T1000 (cell line): ENCODE data around the gene CATSPER1.
"Not testable (repeated sequence)": the region's sequence is repeated elsewhere in the genome, so short reads cannot be mapped to it uniquely, and the experiment has no call there.

Source experiments
- DNase-seq: peaks from one replicate; lab custom pipeline; 2025; ENCODE audit warnings: mixed read lengths; lab: John Stamatoyannopoulos, UW

CATSPER1 gene

DNA sequence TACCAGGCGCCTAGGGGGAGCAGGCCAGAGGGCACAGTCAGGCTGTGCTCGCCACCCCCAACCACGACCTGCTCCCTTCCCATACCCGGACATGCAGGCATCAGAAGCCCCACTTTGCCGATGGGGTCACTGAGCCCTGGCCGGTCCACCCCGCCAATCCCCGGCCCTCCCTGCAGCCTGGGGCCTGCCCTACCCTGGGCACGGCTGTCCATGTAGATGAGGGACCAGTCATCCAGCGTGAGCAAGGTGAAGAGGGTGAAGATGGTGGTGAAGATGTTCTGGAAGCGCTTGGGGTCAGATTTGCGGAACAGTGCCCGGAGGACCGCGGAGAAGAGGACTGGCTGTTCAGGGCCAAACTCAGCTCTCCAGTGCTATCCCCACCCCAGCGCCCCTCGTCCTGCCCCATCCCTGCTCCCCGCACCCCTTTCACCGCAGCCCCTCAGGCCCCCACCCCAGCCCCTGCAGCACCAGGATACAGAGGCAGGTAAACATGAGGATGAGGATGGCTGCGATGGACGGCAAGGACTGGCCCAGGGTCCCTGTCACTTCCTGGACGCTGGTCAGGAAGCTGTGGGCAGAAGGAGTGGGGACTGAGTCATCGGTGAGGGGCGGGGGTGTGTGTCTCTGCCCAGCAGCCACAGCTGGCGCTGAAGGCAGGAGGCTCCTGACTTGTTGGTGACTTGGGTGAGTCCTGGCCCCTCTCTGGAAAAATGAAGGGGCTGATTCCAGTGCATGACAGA lies 5.5 kb downstream of the CATSPER1 start:
- DNase-seq: peak; percentile 57

DNA sequence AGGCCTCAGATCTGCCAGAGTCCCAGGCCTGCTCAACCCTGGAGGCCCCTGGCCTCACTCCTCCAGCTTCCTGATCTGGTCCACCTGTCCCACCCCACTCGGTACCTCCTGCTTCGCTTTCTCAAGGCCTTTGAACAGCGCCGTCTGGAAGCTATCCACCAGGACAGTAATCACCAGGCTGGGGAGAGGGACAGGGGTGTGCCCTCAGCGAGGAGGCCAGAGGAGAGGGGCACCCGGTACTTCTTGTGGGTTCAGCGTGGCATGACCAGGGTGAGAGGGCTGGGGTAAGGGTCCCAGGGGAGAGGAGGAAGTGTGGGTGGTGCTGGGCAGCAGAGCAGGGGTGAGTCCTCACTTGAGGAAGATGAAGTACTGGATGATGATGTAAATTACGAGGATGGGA lies 6.1 kb downstream of the CATSPER1 start:
- no peak for DNase-seq

DNA sequence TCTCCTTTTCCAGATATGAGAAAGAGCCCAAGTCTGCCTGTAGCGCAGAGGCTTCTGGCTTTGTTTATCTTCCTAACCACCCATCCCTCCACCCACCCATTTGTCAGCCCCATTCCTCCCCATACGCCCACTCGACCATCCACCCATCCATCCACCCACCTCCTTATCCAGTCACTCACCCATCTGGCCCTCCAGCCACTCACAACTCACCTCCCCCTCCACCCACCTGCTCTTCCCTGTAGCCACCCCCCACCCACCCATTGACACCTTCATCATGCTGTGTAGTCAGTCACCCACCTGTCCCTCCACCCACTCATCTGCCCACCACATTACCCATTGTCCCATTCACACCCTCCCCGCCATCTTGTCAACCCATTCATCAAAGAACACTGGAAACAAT lies 9.0 kb downstream of the CATSPER1 start:
- no peak for DNase-seq

DNA sequence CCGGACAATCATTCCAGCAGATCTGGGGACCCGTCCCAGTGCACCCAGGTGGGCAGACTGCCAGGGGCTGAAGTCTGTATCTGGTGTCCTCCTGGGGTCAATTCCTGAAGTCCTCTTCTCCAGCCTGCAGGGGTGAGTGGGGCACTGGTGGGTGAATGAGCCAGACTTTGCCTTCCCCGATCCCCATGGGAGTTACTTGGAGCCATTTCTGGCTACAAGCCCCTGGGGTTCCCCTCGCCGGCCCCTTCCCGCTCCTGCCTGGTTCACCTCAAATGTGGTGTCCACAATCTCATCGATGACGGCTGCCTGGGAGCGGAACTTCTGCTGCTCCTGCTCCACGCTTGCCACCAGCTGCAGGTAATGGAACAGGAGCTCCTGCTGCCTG lies 9.5 kb downstream of the CATSPER1 start:
- no peak for DNase-seq

DNA sequence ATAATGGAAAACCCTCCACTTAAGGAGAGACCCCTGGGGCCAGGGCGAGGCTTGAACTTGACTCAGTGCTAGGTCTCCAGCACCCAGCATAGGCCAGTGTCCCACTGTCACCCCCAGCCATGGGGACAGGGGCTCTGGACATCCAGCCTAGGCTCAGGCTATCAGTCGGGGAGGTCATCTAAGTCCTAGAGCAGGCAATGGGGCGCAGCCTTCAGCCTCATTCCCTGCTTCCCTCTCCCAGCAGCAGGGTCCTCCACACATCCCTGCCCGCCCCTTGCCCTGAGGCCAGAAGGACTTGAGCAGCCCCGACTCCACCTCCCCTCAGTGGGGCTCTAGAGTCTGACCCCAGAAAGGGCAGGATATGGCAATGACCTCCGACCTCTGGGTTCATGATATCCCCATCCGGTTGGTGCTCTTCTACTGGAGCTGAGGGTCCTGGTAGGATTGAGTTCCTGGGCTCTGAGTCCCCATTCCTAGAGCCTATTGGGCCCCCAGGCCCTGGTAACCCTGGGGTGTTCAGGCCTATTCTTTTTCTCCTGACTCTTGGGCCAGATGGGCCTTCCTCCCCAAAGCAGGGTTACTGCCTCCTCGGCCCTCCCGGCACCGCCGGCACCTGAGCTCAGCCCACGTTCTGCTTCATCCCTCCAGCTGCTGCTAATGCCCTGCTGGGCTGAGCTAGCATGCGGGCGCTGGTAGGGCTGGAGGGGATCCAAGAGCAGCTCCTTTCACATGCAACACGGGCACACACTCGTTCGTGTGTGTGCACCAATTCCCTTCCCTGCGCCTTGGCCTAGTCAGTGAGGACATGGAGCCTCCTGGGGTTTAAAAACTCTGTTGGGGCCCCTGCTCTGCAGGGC lies 10.1 kb downstream of the CATSPER1 start:
- no peak for DNase-seq

DNA sequence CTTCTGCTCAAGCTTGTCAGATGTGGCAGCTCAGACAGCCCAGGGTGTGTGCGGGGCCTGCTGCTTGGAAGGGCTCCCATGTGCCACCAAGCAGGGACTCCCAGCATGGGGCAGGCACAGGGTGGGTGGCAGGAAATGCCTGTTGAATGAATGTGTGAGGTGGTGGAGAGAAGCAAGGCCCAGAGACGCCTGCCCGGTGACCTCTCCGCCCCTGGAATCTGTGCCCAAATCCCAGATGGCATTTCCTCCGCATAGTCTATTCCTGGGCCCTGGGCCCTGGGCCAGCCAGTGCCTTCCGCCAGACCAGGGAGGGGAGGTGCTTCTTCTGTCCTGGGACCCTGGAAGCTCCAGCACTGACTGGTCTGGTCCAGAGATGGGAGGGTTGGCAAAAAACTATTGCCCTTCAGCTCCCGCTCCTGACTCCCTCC lies 10.8 kb downstream of the CATSPER1 start:
- no peak for DNase-seq

DNA sequence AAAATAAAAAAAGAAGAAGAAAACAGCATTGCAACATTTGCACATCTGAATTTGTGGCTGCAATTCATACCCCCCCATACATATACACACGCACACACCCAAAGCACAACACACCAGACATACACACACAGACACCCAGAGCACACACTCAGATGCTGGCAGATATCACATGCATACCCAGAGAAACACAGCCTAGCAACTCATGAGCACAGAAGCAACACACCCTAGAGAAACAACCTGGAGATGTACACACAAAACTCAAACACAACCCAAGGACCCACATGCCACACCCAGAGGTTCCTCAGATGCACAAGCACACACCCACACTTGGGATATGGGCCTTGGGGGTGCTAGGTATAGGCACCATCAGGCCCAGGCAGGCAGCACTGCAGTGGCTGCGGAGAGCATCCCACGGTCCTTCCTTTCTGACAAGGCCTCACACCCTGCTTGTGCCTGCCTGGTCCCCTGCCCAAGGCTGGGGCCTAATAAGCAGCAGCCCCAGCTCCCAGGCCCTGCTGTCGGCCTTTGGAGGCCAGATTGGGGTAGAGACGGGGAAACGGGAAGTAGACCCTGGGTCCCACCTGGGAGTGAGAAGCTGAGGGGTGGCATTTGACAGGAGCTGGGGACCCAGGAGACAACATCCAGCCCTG lies 11.3 kb downstream of the CATSPER1 start:
- DNase-seq: no peak

DNA sequence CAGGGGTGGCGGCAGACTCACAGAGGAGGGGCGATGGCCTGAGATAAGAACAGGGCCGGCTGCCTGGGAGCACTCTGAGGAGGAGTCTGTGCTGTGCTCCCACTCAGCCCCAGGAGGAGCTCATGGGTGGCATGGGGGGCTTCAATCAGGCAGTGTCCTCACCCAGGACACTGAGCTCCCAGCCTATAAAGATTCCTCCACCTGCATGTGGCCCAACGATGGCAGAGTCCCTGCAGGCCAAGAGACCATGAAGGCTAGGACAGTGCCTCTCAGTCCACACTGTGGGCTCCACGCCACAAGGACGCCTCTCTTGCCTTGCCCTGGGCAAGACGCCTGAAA lies 12.5 kb downstream of the CATSPER1 start:
- no peak for DNase-seq

DNA sequence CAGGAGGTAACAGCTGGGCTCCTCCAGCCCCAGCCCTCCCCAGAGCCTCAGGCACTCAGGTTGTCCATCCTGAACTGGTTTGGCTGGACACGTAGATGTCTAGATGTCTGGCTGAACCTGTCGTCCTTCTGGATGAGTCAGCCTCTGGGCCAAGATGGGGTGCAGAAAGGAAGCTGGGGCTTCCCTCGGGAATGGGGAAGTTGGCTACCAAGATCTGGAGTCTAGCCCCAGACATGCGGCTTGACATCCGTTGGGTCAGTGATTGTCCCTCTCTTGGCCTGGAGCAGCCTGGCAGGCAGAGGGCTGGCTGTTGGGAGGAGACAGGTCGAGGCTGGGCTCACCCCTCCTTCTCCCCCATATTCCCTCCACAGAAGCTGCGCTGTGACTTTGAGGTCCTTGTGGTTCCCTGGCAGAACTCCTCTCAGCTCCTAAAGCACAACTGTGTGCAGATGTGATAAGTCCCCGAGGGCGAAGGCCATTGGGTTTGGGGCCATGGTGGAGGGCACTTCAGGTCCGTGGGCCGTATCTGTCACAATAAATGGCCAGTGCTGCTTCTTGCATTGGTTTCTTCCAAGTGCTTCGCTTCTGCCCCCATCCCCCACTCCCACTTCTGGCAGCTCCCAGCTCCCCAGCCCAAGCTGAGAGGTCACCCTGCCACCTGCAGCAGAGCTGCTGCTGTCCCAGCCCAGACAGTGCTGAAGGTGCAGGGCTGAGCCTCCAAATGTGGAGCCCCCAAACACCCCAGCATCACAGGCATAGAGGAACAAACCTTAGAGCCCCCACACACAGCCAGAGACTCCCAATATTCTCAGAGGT lies 13.1 kb downstream of the CATSPER1 start:
- no peak for DNase-seq

DNA sequence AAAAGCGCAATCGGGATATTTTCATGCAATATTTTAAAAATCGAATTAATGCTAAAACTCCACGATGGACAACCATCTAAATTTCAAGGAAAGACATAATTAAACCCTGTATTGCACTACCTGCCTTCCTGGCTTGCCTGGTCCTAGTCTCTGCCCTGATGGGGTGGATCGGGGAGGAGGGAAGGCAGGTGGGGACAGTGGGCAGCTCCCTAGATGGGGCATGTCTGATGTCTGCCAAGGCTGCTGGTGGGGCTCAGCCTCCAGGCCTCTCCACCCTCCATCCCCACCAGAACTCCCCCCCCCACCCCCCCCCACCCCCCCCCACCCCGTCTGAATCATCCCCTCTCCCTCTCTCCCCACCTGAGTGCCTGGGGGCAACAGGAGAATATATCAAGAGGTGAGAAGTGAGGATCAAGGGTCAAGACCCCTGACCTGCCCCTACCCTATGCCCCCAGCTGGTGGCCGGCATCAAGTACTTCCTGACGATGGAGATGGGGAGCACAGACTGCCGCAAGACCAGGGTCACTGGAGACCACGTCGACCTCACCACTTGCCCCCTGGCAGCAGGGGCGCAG lies 13.8 kb downstream of the CATSPER1 start:
- DNase-seq: no peak

DNA sequence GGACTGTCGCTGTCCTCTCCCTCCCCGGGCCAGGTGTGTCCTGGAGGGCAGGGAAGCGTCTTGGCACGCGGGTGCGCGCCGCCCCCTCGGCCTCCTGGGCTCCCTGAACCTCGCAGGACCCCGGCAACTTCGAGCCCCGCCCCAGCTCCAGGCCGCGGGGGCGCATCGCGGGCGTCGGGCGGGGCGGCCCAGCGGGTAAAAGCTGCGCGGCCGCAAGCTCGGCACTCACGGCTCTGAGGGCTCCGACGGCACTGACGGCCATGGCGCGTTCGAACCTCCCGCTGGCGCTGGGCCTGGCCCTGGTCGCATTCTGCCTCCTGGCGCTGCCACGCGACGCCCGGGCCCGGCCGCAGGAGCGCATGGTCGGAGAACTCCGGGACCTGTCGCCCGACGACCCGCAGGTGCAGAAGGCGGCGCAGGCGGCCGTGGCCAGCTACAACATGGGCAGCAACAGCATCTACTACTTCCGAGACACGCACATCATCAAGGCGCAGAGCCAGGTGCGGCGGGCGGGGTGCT lies 14.4 kb downstream of the CATSPER1 start, which contains the start of gene CST6:
Gene CST6, plus strand, starts transcription at position 224 of the 519 bp plus-strand sequence. Its CDS starts 37 bp downstream, at position 261.
- DNase-seq: no peak

DNA sequence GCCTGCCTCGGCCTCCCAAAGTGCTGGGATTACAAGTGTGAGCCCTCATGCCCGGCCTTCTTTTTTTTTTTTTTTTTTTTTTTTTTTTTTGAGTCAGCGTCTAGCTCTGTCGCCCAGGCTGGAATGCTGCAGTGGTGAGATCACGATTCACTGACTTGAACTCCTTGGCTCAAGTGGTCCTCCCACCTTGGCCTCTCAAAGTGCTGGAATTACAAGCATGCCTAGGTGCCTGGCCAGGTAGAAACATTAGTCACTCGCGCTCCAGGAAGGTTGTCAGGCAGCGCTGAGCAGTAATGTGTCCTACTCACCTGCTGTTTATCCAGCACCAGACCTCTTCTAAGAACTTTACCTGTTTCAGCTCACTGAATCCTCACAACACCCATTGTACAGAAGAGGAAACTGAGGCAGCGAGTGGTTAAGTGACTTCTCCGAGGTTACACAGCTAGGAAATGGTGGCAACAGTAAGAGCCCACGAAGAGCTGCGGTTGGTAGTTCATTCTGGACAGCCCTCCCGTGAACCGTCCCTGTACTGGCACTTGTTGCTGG lies 15.0 kb downstream of the CATSPER1 start:
- no peak for DNase-seq

DNA sequence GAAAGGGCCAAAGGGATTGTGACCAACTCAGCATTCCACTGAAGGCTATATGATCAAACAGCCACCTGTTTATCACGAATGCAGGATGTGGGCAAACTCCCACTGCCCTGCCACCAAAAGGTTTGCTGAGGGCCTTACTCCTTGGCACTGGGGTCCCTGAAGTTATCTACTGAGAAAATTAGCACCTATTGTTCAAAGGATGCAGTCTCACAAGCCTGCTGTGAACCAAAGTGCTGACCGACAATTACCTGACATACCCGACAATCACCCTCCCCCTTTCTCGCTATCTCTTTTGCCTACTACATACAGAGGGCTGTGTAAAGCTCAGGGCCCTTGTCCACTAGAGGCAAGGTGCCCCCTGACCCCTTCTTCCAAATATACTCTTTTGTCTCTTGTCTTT lies 16.2 kb downstream of the CATSPER1 start:
- DNase-seq: not testable (repeated sequence)

DNA sequence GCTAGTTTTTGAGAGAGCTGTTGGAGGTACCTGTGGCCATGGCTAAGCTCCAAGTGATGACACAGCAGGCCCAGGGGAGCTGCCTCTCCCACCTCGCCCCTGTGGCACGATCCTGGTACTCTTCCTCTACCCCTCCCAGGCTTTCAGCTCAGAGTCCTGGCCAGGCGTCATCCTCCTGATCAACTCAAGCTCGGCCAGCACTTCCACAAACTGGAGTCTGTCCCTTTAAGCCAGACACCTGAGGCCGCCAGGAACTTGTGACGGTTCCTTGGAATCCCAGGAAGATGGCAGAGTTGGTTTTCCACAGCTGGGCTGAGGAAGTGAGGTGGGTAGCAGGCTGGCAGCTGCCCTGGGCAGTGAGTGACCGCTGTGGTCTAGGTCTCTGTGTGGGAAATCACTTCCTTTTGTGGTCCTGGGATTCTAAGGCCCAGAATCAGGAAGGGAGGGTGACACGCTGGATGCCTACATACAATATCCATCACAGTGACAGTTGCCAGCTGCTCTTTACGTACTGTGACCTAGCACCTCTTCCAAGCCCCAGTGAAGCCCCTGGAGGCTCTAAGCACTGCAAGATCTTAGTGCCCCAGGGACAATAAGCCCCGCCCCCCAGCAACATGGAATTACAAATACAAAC lies 17.7 kb downstream of the CATSPER1 start:
- DNase-seq: no peak

DNA sequence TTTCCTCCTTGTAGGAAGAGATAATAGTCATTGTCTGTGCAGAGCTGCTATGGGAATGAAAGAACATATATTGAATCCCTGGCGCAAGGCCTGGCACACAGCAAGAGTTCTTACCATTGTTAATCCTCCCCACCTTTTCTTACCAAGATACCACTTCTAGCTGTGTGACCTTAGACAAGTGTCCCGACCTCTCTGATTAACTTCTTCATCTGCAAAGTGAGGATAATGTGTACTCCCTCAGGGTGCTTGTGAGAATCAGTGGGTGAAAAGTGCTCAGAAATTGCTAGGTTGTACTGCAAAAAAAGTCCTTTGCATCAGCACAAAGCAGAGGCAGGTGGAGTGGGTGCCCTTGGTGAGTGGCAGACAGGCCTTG lies 18.2 kb downstream of the CATSPER1 start:
- no peak for DNase-seq

DNA sequence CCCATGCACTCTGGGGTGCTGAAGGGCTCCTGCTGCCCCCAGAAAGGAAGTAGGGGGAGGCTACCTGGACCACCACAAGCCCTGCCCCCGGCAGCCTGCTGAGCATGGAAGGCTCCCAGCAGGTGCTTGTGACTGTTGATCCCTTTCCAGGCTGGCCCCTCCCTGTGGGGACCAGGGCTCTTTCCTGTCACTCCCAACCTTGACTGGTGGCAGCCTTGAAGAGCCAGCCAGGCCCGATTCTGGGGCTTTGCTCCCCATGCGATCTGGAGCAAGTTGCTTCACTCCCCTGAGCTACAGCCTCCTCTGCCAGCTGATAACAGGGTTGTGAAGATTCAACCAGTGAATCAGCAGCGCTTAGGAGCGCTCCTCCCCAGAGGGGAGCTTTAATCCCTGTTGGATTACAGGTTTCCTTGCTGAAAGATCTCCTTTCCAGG lies 19.1 kb downstream of the CATSPER1 start:
- no peak for DNase-seq

DNA sequence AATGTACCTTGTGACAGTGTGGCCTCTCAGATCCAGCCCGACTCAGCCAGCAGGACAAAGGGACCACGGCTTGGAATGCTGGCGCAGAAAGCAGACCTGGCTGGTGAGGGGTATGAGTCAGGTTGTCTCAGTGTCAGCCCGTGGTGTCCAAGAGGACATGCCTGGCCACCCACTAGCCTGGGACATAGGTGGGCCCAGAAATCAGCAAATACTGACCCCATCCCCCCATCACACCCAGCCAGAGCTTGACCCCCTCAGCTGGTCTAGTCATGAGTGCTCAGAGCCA lies 19.4 kb downstream of the CATSPER1 start:
- no peak for DNase-seq

DNA sequence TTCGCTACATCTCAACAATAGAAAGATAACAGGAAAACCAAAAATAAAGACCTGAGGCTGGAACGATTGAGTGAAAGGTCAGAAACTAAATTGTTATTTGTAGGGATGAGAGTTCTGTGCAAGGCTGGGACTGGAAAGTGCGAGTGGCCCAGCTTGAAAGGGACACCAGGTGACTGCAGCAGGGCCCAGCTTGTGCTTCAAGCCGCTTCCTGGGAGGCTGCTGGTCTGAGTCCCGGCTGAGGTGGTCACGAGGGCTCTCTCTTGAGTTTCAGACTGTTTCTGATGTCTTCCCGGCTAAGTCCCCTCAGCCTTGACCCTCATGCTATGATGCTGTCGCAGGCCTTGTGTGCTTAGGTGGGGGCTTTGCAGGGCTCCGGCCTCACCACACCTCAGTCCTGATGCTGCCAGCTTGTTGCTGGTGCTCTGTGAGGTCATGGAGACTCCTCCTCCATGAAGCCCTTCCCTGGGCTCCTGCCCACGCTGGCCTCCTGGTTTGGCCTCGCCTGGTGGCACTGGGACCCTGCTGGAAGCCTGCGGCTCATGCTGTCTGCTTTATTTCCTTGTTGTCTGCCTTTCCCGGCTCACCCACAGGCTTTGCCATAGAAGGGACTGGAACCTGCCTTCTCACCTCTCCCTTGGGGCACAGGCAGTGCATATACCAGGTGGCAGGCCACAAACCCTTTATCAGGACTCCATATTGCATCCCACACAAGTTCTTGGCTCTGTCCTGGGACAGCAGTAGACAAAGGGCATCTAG lies 20.0 kb downstream of the CATSPER1 start:
- DNase-seq: no peak

DNA sequence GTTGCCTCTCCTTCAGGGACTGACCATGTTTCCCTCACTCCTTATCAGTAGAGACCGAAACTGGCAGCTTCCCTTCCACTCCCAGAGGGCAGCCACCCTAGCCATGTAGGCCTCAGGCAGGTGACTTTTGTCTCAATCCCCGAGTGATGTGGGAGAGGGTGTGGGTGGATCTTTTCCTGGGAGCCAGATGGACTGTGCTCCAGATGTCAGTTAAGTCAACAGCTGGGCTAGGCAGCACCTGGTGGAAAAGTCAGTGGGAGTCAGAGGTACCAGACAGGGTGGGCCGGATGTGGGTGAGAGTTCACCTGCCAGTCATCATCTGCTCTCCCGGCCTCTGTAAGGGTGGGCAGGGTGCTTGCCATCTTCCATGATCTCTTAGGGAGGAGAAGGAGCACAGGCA lies 22.1 kb downstream of the CATSPER1 start:
- no peak for DNase-seq

DNA sequence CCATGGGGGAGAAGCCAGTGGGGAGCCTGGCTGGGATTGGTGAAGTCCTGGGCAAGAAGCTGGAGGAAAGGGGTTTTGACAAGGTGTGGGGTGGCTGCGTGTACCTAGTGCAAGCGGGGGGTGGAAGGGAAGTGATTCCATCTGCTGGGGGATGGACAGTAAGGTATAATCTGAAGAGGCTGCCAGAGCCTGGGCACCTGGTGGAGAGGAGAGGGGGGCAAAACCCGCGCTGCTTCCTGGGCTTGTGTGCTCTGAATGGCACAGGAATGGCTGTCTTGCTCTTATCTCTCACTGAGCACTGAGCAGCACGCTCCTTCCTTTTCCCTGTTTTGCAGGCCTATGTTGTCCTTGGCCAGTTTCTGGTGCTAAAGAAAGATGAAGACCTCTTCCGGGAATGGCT lies 23.0 kb downstream of the CATSPER1 start:
- no peak for DNase-seq
